22Rv1 (cell line): ENCODE measurements around the gene ASAP2.

Source experiments
- H3K27ac ChIP-seq: fragments of 450-650 bp; 2 replicates; pipeline ENCODE4 v1.5.1; 2017
- ZFX ChIP-seq: fragments of 450-650 bp; IDR thresholded peaks from 2 replicates; pipeline ENCODE4 v1.6.1; 2017; ENCODE audit warnings: antibody characterized with exemption, borderline replicate concordance
- TF ChIP-seq, protein P1 (sequence below): fragments of 450-650 bp; IDR thresholded peaks from 2 replicates; pipeline ENCODE4 v1.5.1; 2017; ENCODE audit warnings: mild to moderate bottlenecking

ASAP2 gene

DNA sequence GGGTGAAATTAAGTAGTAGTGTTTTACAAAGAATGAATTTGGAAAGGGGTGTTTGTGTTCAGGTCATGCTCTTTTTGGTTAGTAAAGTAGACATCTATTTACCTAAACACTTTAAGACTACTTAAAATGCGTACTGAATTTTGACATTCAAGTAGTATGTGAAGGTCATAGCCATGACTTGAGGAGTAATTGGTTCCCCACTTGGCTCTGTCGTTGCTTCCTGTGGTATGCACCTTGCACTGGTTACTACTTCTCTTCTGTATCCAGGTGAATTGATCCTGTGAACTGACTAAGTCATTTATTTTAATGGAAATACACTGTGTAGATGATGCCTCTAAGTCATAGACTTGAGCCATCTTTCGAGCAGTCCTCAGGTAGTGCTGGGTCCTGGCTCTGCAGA lies 118.8 kb downstream of the ASAP2 start:
- TF ChIP-seq, protein P1, sequence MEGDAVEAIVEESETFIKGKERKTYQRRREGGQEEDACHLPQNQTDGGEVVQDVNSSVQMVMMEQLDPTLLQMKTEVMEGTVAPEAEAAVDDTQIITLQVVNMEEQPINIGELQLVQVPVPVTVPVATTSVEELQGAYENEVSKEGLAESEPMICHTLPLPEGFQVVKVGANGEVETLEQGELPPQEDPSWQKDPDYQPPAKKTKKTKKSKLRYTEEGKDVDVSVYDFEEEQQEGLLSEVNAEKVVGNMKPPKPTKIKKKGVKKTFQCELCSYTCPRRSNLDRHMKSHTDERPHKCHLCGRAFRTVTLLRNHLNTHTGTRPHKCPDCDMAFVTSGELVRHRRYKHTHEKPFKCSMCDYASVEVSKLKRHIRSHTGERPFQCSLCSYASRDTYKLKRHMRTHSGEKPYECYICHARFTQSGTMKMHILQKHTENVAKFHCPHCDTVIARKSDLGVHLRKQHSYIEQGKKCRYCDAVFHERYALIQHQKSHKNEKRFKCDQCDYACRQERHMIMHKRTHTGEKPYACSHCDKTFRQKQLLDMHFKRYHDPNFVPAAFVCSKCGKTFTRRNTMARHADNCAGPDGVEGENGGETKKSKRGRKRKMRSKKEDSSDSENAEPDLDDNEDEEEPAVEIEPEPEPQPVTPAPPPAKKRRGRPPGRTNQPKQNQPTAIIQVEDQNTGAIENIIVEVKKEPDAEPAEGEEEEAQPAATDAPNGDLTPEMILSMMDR = no peak
- TF ChIP-seq ZFX = no peak
- no peak overlapping the region for H3K27ac ChIP-seq

DNA sequence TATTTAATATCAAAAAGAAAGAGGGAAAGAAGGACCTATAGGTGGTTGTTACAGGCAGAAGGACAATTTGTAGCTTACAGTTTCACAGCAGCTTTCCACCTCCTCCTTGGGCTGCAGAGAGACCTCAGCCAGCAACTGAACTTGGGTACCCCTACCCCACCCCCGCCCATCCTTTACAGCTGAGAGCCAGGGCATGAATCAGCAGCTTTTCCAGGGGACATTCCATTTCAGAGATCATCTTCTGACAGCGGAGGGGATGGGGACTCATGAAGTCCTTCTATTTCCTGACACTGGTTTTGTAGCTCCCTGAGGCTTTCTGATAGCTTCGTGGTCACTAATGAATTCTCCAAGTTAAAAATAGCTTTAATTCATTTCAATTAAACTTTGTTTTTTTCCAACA lies 120.4 kb downstream of the ASAP2 start:
- no peak overlapping the region for H3K27ac ChIP-seq
- TF ChIP-seq, protein P1 = no peak
- TF ChIP-seq ZFX = no peak

DNA sequence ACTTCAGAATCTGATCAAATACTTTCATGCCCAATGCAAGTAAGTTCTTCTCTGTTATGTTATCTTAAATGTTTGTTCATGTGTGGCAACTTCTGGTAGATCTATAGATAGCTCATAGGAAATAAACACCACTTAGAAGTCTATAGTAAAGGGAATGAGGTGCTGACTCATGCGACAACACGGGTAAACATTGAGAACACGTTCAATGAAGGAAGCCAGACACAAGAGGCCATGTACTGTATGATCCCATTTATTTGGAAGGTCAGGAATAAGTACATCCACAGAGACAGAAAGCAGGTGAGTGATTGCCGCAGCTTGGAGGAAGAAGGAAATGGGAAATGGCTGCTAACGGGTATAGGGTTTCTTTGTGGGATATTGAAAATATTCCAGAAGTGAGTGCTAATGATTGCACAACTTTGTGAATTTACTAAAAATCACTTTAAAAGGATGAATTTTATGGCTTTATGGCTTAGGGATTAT lies 121.3 kb downstream of the ASAP2 start:
- H3K27ac ChIP-seq = no peak overlapping the region
- TF ChIP-seq, protein P1 = no peak
- no peak for TF ChIP-seq ZFX

DNA sequence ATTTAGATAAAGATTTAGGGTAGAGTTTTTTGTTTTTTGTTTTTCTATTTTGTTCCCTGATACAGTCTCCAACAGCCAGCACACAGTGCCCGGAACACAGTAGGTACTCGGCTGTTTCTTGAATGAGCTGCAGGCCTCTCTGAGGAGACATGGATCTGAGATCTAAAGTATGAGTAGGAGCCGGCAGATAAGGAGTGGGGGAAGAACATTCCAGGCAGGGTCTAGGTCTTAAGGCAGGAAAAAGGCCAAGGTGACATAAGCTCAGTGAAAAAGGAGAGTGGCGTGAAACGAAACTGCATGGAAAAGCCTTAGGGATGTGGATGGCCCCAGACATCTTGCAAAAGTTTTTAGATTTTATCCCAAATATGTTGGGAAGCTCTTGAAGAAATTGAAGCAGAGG lies 122.3 kb downstream of the ASAP2 start:
- H3K27ac ChIP-seq = no peak overlapping the region
- no peak for TF ChIP-seq ZFX
- TF ChIP-seq, protein P1 = no peak

DNA sequence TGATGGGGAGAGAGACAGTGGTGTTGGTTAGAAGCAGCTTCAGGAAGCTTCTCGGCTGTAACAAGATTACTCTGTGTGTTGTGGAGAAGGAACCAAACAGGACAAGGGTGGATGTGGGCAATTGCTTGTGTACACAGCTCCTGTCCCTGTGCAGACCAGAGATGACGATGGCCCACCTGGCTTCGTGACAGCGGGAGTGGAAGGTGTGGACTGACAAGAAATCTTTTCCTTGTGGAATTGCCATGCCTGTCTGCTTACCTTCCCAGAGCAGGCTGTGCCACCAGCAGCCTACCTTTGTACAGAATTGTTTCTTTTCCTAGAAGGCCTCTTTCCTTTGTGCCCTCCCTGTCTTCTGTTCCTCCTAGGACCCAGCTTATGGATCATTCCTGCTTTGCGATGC lies 122.9 kb downstream of the ASAP2 start:
- TF ChIP-seq, protein P1 = no peak
- TF ChIP-seq ZFX = no peak

DNA sequence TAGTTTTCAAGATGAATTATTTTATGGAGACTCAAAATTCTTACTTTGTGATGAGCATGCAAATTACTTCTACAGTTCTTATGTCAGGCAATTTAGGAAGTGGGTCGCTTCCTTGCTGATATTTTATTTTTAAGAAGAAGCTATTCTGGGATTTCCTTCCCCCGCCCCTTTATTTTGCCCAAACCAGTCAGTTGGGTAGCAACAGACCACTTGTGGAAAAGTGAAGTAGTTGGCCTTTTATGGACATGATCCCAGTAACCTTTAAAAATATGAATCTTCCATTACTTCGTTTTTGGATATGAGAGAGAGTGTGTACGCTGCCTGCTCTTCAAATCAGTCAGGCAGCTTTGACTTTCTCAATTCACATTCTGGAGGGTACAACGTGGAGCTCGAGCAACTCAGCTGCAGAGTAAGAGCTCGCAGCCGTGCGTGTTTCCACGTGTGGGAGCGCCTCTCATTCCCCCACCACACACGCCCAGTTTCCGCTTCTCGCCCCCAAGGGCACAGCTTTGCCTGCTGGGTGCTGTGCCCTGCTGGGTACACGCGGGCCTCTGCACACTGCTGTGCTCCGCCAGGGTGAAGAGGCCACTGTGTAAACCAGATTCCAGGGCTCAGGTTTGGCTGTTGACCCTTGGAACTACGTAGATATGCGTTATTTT lies 124.1 kb downstream of the ASAP2 start:
- TF ChIP-seq ZFX = no peak
- TF ChIP-seq, protein P1 = no peak
- no peak overlapping the region for H3K27ac ChIP-seq

More for the DNA sequence above, 122.9 kb downstream of the ASAP2 start:
- no peak overlapping the region for H3K27ac ChIP-seq

DNA sequence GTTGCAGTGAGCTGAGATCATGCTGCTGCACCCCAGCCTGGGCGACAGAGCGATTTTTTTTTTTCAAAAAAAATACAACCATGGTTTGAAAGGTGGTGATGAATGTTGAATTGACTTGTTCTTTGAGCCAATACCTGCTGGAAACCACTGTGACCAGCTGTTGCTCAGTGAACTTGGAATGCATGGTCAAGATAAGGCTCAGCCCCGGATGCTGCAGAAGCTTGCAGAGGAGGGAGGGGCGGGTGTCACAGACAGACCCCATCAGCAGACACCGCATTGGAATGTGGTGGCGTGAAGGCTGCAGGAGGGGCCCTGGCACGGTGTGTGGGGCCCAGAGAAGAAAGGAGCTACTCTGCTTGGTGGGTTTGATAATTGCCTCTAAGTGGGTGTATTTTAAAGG lies 125.1 kb downstream of the ASAP2 start:
- TF ChIP-seq, protein P1 = no peak
- TF ChIP-seq ZFX = no peak
- no peak overlapping the region for H3K27ac ChIP-seq
